ENCODE measurements around the gene BIRC2.

- TF ChIP-seq CTCF (conservative IDR thresholded peaks at IDR 0.05; ENCODE audit: low read depth, low read length): no peak
- TF ChIP-seq EZH2 (IDR thresholded peaks at IDR 0.05; ENCODE audit: borderline replicate concordance, low read depth, low read length, poor library complexity, severe bottlenecking): no peak
These were observed 53.6 kb downstream of the BIRC2 start for GRCh38 chr11:102400603-102401002.
